Measurements from ENCODE around the gene SLC13A4. TPM values are rescaled to one million over a fixed set of nuclear protein-coding genes. Genes with fewer than 3 reads are reported as not detected.
A peak's percentile ranks its signal among the peaks of the same experiment; 100 is the strongest.

SLC13A4 gene
- total and polyA plus RNA-seq, 2 of the 13 experiments (the other 11 are each of a cell fraction or from before 2014, with no cell fraction given) = 0.04 TPM; not detected in 1

DNA sequence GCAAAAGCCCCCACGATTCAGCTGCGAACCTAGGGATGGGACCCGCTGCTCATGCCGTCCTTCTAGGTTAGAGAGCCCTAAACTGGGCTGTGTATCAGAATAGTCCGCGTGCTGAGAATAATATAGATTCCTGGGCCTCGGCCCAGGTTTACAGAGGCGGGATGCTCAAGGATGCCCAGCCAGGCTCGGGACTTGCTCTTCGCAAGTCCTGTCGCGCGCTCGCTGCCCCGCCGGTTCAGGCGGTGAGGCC lies 65.9 kb downstream of the SLC13A4 start (continued):
- no peak for TF ChIP-seq NRL (CRISPR knock-in tag; IDR thresholded peaks at IDR 0.05; ENCODE audit: borderline replicate concordance)
- TF ChIP-seq, protein P1, sequence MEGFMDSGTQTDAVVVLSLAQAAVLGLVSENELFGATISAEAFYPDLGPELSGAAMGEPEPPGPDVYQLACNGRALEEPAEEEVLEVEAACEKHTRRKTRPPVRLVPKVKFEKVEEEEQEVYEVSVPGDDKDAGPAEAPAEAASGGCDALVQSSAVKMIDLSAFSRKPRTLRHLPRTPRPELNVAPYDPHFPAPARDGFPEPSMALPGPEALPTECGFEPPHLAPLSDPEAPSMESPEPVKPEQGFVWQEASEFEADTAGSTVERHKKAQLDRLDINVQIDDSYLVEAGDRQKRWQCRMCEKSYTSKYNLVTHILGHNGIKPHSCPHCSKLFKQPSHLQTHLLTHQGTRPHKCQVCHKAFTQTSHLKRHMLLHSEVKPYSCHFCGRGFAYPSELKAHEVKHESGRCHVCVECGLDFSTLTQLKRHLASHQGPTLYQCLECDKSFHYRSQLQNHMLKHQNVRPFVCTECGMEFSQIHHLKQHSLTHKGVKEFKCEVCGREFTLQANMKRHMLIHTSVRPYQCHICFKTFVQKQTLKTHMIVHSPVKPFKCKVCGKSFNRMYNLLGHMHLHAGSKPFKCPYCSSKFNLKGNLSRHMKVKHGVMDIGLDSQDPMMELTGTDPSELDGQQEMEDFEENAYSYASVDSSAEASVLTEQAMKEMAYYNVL (CRISPR knock-in tag; IDR thresholded peaks at IDR 0.05; ENCODE audit: borderline replicate concordance) = no peak
- TF ChIP-seq, protein P2, sequence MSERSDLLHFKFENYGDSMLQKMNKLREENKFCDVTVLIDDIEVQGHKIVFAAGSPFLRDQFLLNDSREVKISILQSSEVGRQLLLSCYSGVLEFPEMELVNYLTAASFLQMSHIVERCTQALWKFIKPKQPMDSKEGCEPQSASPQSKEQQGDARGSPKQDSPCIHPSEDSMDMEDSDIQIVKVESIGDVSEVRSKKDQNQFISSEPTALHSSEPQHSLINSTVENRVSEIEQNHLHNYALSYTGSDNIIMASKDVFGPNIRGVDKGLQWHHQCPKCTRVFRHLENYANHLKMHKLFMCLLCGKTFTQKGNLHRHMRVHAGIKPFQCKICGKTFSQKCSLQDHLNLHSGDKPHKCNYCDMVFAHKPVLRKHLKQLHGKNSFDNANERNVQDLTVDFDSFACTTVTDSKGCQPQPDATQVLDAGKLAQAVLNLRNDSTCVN (CRISPR knock-in tag; IDR thresholded peaks at IDR 0.05; ENCODE audit: borderline replicate concordance) = 0 out of 2 replicates have a peak, but pooled peaks have one; percentile 11
- peak; percentile 79; the same call in 1 of the 2 replicates for TF ChIP-seq ZNF232 (CRISPR knock-in tag; IDR thresholded peaks at IDR 0.05; ENCODE audit: borderline replicate concordance)
- TF ChIP-seq CSRNP2 (CRISPR knock-in tag; conservative IDR thresholded peaks at IDR 0.05; ENCODE audit: low read depth) = no peak
- no peak for TF ChIP-seq ZNF367 (CRISPR knock-in tag; IDR thresholded peaks at IDR 0.05; ENCODE audit: borderline replicate concordance)
- peak; percentile 65; the same call in 1 of the 2 replicates for TF ChIP-seq SNAI1 (CRISPR knock-in tag; IDR thresholded peaks at IDR 0.05; ENCODE audit: borderline replicate concordance)
- no peak for TF ChIP-seq SMYD3 (CRISPR knock-in tag; IDR thresholded peaks at IDR 0.05)
- TF ChIP-seq HDAC1 (CRISPR knock-in tag; IDR thresholded peaks at IDR 0.05) = no peak
- no peak for TF ChIP-seq TP53 (CRISPR knock-in tag; conservative IDR thresholded peaks at IDR 0.05)
- TF ChIP-seq, protein P3, sequence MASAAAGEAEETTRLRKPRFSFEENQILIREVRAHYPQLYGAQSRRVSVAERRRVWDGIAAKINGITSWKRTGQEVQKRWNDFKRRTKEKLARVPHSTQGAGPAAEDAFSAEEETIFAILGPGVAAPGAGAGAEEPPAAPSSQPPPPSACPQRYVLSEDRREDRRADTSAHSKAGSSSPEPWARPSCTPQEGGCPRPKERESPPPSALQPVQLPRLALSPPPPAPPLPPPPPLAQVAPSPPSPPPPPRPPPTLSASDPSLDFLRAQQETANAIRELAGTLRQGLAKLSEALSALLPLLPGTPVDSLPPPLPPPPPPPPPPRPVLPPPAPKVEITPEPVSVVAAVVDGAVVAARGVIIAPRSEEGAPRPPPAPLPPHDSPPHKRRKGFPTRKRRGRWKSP (CRISPR knock-in tag; IDR thresholded peaks at IDR 0.05) = no peak
- TF ChIP-seq ZNF205 (CRISPR knock-in tag; IDR thresholded peaks at IDR 0.05) = 0 out of 2 replicates have a peak, but pooled peaks have one; percentile 45
- TF ChIP-seq MTF2 (CRISPR knock-in tag; IDR thresholded peaks at IDR 0.05; ENCODE audit: borderline replicate concordance) = no peak
- TF ChIP-seq ZEB1 (IDR thresholded peaks at IDR 0.05; ENCODE audit: insufficient replicate concordance, low read depth) = peak; percentile 51
- TF ChIP-seq, protein P4, sequence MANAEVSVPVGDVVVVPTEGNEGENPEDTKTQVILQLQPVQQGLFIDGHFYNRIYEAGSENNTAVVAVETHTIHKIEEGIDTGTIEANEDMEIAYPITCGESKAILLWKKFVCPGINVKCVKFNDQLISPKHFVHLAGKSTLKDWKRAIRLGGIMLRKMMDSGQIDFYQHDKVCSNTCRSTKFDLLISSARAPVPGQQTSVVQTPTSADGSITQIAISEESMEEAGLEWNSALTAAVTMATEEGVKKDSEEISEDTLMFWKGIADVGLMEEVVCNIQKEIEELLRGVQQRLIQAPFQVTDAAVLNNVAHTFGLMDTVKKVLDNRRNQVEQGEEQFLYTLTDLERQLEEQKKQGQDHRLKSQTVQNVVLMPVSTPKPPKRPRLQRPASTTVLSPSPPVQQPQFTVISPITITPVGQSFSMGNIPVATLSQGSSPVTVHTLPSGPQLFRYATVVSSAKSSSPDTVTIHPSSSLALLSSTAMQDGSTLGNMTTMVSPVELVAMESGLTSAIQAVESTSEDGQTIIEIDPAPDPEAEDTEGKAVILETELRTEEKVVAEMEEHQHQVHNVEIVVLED (CRISPR knock-in tag; IDR thresholded peaks at IDR 0.05; ENCODE audit: borderline replicate concordance) = no peak
- TF ChIP-seq ZNF841 (CRISPR knock-in tag; IDR thresholded peaks at IDR 0.05; ENCODE audit: borderline replicate concordance) = no peak
- TF ChIP-seq GABPA (IDR thresholded peaks at IDR 0.05; ENCODE audit: low read depth, low read length) = no peak
- no peak for TF ChIP-seq GABPA (CRISPR knock-in tag; IDR thresholded peaks at IDR 0.05; ENCODE audit: low read depth)
- TF ChIP-seq DNMT3B (CRISPR knock-in tag; conservative IDR thresholded peaks at IDR 0.05) = 0 out of 2 replicates have a peak, but pooled peaks have one; percentile 27

Data from HepG2 (cell line).